Fibroblast of gingiva (primary cell): ENCODE data around the gene BCAR3.
A peak's percentile ranks its signal among the peaks of the same experiment; 100 is the strongest.

Experiments
- DNase-seq: peaks from one replicate; pipeline ENCODE4 v3.0.0-alpha.2; 2011; ENCODE audit warnings: low read depth

The BCAR3 gene

GRCh38 chr1:93681101-93681988 lies at the start of gene BCAR3:
Gene BCAR3, minus strand, starts transcription at chr1:93681837. Its CDS starts 6,907 bp downstream, at chr1:93674930.
- peak; percentile 78 for DNase-seq

- DNase-seq: no peak
Measured at GRCh38 chr1:93730621-93731020, 49.0 kb upstream of the BCAR3 start.

GRCh38 chr1:93729906-93730305 lies 48.3 kb upstream of the BCAR3 start:
- DNase-seq: no peak

GRCh38 chr1:93729502-93729901 lies 47.9 kb upstream of the BCAR3 start:
- no peak for DNase-seq

GRCh38 chr1:93728480-93729131 lies 47.0 kb upstream of the BCAR3 start:
- peak; percentile 60 for DNase-seq

GRCh38 chr1:93723733-93724270 lies 42.2 kb upstream of the BCAR3 start:
- DNase-seq: no peak

- DNase-seq: no peak
Measured at GRCh38 chr1:93723110-93723509, 41.5 kb upstream of the BCAR3 start.

- no peak for DNase-seq
Measured at GRCh38 chr1:93722081-93723031, 40.7 kb upstream of the BCAR3 start.

GRCh38 chr1:93720956-93721626 lies 39.5 kb upstream of the BCAR3 start:
- DNase-seq: no peak

- DNase-seq: no peak
Measured at GRCh38 chr1:93717640-93718039, 36.0 kb upstream of the BCAR3 start.

GRCh38 chr1:93716941-93717368 lies 35.3 kb upstream of the BCAR3 start:
- no peak for DNase-seq

- DNase-seq: no peak
Measured at GRCh38 chr1:93716163-93716562, 34.5 kb upstream of the BCAR3 start.

- DNase-seq: no peak
Measured at GRCh38 chr1:93715529-93716126, 34.0 kb upstream of the BCAR3 start.

- DNase-seq: no peak
Measured at GRCh38 chr1:93714356-93714755, 32.7 kb upstream of the BCAR3 start.

- no peak for DNase-seq
Measured at GRCh38 chr1:93713341-93713740, 31.7 kb upstream of the BCAR3 start.

GRCh38 chr1:93712741-93713140 lies 31.1 kb upstream of the BCAR3 start:
- DNase-seq: no peak

- DNase-seq: no peak
Measured at GRCh38 chr1:93710499-93711453, 29.1 kb upstream of the BCAR3 start.

GRCh38 chr1:93708734-93709481 lies 27.3 kb upstream of the BCAR3 start:
- no peak for DNase-seq

GRCh38 chr1:93707956-93708355 lies 26.3 kb upstream of the BCAR3 start:
- DNase-seq: no peak
